ENCODE data around the gene C5orf15. TPM values are rescaled to one million over a fixed set of nuclear protein-coding genes. Genes with fewer than 3 reads are reported as not detected.

Gene C5orf15
- polyA plus RNA-seq (ENCODE audit: insufficient read length in 4 of 4): 100 to 1,000 TPM; 110 to 164 (median 136) TPM

DNA sequence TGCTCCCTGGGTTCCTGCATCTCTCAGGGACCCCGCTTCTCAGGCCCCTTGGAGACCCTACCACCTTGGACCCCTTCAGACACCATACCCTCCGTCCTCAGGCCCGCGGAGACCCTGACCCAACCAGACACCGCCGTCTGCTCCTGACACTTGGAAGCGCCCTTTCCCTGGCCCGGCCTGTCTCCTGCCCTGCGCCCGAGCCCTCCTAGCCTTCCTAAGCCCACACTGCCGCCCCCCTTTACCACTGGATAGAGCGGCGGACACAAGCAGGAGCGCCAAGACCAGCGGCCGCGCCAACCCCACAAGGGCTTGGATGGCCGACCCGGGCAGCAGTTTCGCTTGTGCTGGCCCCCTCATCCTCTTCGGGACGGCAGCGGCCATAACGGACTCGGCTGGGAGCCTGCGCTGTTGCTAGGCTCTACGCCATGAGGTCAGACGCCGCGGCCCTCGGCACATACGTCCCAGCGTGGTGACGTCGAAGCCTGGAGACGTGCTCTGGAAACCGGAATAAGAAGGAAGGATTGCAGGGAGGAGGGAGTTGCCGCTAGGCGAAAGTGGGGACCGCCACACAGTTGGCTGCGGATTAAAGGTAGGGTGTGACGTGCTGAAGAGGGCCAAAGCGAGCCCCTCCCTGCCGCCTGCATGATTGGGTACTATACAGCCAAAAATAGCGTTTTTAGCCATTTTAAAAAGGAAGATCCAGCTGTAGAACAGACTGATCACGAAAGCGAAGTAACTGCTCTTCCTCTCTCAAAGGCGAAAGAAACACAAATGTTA is at the start of gene C5orf15:
TSS of gene C5orf15 (minus strand) at position 422 of the 777 bp plus-strand sequence. CDS start at position 381, 41 bp downstream.
- DNase-seq (ENCODE audit: low read depth in 4 of 4, low spot score in 3 of 4): peak; percentile 92 to 95 (median 94)

GRCh38 chr5:134008266-134008749 is 39.9 kb upstream of the C5orf15 start:
- no peak for DNase-seq (ENCODE audit: low read depth in 4 of 4, low spot score in 3 of 4)

DNA sequence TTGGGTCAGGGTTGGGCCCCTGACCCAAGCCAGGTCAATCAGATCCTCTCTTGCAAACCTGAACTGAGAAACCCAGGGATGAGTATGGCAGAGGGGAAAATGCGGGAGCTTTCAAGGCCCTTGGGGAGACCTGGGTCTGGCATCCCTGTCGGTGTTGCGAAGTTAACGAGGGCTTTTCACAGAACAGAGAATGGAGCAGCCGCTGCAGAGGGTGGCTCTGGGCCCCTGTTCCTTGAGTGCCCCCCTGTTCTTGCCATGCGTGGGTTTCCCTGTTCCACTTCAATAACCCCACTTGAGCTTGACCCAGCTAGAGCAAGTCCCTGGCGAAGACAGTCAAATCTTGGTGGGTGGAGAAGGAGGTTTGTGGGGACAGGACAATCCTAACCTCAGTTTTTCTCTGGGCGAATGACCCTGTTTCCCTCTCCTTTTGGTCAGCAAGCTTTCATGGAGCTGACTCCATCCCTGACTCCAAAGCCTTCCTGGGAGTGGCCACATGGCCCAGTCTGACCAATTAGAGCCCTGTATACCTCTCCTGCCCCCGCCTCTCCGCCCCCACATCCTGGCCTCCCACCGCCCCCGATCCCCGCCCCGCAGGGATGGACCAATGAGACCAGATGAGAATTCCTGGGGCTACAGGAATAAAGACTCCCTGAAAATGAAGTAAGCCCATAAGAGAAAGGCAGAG is 39.3 kb upstream of the C5orf15 start:
- no peak for DNase-seq (ENCODE audit: low read depth in 4 of 4, low spot score in 3 of 4)

- no peak for DNase-seq (ENCODE audit: low read depth in 4 of 4, low spot score in 3 of 4)
Observed at GRCh38 chr5:134006115-134006514, 37.7 kb upstream of the C5orf15 start.

- peak in 1 of 4 donors; percentile 58 for DNase-seq (ENCODE audit: low read depth in 4 of 4, low spot score in 3 of 4)
Observed at GRCh38 chr5:134005417-134006061, 37.1 kb upstream of the C5orf15 start.

DNA sequence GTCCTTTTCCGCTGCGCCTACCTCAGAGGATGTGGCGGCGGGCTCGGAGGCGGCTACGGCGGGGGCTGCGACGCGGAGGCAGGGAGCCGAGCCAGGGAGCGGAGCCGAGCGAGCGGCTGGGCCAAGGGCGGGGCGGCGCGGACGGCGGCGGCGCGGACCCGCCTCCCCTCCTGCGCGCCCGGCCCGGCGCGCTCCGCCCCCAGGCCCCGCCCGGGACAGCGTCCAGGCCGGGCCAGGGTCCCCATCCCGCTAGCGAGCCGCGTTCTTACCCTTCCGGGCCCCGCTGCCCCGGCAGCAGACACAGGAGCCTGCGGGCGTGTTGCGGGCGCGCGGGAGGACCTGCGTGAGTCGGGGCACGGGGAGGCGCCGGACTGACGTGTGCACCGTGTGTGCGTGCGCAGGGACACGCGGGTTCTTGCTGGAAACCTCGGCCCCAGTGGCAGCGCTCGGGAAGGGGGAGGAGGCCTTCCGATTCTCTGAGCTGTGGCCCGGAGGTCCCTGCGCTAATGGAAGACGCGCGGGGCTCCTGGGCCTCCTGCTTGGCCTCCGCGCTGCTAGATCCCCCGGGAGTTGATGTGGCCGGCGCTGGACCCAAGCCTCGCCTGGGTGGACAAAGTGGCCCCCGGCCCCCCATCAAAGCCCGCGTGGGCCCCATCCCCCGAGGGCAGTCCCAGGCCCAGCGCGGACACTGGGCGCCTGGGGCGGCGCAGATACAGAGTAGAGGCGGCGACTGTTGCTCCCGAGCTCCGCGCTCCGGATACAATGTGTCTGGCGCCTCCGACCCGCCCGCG is 36.4 kb upstream of the C5orf15 start, which contains the start of gene VDAC1:
TSS of gene VDAC1 (minus strand) at position 350 of the 791 bp plus-strand sequence. CDS start 11,963 bp downstream, outside the sequence.
- DNase-seq (ENCODE audit: low read depth in 4 of 4, low spot score in 3 of 4): peak; percentile 64 to 76 (median 70)

DNA sequence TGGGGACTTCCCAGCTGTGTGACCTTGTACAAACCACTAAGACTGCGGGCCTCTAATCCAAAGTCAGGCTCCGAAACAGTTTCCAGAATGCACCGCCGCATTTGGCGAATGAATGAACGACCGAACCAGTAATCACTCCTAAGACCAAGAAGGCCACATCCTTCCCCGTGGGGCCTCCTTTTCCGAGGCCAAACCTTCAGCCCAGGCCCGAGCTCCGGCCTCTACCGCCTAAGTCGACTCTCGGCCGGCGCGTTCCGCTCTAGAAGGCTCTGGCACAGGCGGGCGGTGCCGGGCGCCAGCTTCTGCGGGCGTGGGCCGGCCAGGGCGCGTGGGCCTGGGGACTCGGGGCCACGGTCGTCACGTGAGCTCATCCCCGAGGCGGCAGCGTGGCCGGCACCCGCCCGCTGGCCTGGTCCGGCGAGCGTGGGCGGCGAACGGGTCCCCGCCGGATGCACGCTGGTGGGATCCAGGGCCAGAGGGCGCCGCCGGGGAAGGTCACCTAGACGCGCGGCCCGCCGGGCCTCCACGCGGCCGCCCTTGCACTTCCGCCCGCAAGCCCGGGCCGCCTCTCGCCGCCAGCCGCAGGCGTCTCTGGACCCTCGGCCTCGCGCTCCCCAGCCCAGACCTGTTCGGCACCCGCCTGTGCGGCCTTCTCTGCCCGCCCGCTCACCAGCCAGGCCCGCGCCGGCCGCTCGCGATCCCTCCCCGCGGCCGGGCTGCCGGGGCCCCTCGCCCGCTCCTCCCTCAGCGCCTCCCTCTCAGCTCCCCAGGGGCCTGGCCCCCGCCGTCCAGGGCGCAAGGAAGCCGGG is 35.6 kb upstream of the C5orf15 start:
- DNase-seq (ENCODE audit: low read depth in 4 of 4, low spot score in 3 of 4): peak in 1 of 4 donors; percentile 22

GRCh38 chr5:134003064-134003816 is 34.8 kb upstream of the C5orf15 start:
- DNase-seq (ENCODE audit: low read depth in 4 of 4, low spot score in 3 of 4): no peak

DNA sequence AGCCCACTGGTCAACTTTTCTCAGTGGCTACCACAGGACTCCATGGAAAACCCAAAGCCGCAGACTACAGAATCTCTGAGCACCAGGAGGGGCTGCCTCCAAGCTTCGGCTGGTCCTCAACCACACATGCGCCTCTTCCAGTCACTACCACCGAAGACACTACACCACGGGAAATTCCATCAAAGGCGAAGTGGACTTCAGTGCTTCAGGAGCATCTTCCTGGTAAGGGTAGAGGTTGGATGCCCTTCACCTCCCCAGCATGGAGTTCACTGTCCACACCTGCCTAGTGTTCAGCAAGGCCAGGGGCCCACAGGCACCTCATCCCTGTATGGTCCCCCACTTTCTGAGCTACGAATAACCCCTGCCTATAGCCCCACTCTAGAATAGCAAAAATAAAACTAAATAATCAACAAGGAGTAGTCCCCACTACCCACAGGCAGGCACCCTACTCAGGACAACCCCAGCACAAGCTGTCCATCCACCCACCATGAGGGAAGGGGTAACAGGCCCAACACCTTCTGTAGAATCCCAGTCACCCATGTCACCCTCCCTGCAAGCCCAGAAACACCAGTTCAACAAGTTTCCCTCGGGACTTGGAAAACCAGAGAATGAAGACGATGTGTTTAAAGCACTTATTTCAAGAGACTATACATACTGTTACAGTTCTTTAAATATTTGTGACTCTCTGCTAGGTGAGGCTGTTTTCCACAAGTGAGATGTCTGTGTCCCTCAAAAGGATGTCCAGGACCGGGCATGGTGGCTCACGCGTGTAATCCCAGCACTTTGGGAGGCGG is 33.7 kb upstream of the C5orf15 start:
- no peak for DNase-seq (ENCODE audit: low read depth in 4 of 4, low spot score in 3 of 4)

GRCh38 chr5:134000696-134001453 is 32.5 kb upstream of the C5orf15 start:
- no peak for DNase-seq (ENCODE audit: low read depth in 4 of 4, low spot score in 3 of 4)

DNA sequence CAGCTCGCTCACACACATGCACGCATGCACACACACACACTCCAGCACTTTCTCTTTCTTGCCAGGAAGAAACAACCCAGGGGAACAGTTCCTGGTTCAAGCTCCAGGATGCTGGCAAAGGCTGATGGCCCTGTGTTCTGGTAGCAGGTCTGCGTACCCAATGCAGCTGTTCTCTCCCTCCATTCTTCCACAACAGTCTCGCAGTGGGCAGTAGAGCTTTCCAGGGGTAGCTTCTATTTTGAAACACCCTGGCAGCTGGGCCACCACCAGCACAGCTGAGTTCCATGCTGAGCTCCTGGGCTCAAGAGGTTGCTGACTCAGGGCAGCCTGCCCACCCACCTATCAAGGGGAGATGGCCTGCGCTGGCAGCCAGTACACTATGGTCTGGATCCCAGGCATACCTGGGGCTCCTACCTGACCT is 31.7 kb upstream of the C5orf15 start:
- no peak for DNase-seq (ENCODE audit: low read depth in 4 of 4, low spot score in 3 of 4)

- no peak for DNase-seq (ENCODE audit: low read depth in 4 of 4, low spot score in 3 of 4)
Observed at GRCh38 chr5:133998807-133999206, 30.4 kb upstream of the C5orf15 start.

DNA sequence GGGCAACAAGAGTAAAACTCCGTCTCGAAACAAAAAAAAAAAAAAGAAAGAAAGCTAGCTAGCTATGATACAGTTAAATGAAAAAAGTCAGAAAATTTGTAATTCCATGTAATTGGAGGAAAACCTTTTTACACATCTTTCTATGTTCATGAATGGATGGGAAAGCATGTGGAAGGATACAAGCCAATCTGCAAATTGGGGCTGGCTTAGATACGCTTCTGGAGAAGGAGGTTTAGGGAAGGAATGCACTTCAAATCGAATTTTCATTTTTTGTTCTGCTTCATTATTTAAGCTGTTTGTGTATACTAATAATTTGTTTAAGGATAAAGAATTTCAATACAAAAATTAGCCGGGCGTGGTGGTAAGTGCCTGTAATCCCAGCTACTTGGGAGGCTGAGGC is 29.6 kb upstream of the C5orf15 start:
- no peak for DNase-seq (ENCODE audit: low read depth in 4 of 4, low spot score in 3 of 4)

GRCh38 chr5:133996683-133997252 is 28.3 kb upstream of the C5orf15 start:
- no peak for DNase-seq (ENCODE audit: low read depth in 4 of 4, low spot score in 3 of 4)

- no peak for DNase-seq (ENCODE audit: low read depth in 4 of 4, low spot score in 3 of 4)
Observed at GRCh38 chr5:133995883-133996563, 27.6 kb upstream of the C5orf15 start.

GRCh38 chr5:133995341-133995740 is 26.9 kb upstream of the C5orf15 start:
- DNase-seq (ENCODE audit: low read depth in 4 of 4, low spot score in 3 of 4): no peak

All from left renal pelvis (tissue), 4 donors.